Esophagus squamous epithelium (tissue), 4 donors: ENCODE results near the gene LRRC38.

Experiments
- CTCF ChIP-seq, 6 experiments: fragments of 450-650 bp in 4 of 6; fragments of 200-600 bp in 2 of 6; sonication (generic) in 2 of 6; IDR thresholded peaks; one replicate each; pipeline ENCODE4 v1.5.1; 2016 to 2019; ENCODE audit warnings: antibody characterized with exemption in 6 of 6, mild to moderate bottlenecking in 4 of 6, moderate library complexity in 4 of 6
- POLR2A ChIP-seq, 4 donors: fragments of 450-650 bp; IDR thresholded peaks; one replicate each; pipeline ENCODE4 v1.6.1; 2017; ENCODE audit warnings: antibody characterized with exemption in 4 of 4, mild to moderate bottlenecking in 4 of 4, moderate library complexity in 3 of 4

GRCh38 chr1:13510499-13510898 lies 3.3 kb downstream of the LRRC38 start:
- TF ChIP-seq CTCF (IDR thresholded peaks at IDR 0.05), result no peak
- no peak for TF ChIP-seq POLR2A (IDR thresholded peaks at IDR 0.05)
